Breast epithelium (tissue), 3 donors: ENCODE measurements around the gene TAF1.

ENCODE experiments used
- POLR2A ChIP-seq: fragments of 450-650 bp; IDR thresholded peaks from one replicate; pipeline ENCODE4 v1.6.1; 2016; ENCODE audit warnings: antibody characterized with exemption, mild to moderate bottlenecking, moderate library complexity
- POLR2AphosphoS5 ChIP-seq, 3 donors: sonication (generic); formaldehyde crosslinking; IDR thresholded peaks; one replicate each; pipeline ENCODE4 v1.6.1; 2017; ENCODE audit warnings: antibody characterized with exemption in 3 of 3
- TF ChIP-seq, protein P1 (sequence below), 3 donors: fragments of 450-650 bp; IDR thresholded peaks; one replicate each; pipeline ENCODE4 v1.5.1; 2016 to 2017; ENCODE audit warnings: antibody characterized with exemption in 3 of 3, mild to moderate bottlenecking in 3 of 3, moderate library complexity in 3 of 3

DNA sequence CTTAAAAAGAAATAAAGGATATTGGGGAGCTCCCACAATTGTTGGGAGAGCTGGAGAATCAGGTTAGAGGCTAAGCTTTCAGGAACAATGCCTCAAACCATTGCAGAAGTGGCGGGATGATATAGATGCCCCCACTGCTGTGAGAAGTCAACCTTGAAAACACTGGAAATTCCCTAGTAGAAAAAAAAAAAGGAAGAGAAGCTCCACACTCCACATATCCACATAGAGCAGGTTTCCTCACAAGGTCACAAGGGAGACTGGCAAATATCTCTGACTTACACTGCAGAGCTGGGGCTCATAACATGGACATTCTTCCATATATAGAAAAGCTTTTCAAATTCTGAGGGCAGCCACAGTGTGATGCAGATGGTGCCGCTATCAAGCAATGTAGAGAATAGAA lies 144.0 kb downstream of the TAF1 start:
- TF ChIP-seq POLR2AphosphoS5 (IDR thresholded peaks at IDR 0.05) (no peak), POLR2A (no peak)
- TF ChIP-seq, protein P1, sequence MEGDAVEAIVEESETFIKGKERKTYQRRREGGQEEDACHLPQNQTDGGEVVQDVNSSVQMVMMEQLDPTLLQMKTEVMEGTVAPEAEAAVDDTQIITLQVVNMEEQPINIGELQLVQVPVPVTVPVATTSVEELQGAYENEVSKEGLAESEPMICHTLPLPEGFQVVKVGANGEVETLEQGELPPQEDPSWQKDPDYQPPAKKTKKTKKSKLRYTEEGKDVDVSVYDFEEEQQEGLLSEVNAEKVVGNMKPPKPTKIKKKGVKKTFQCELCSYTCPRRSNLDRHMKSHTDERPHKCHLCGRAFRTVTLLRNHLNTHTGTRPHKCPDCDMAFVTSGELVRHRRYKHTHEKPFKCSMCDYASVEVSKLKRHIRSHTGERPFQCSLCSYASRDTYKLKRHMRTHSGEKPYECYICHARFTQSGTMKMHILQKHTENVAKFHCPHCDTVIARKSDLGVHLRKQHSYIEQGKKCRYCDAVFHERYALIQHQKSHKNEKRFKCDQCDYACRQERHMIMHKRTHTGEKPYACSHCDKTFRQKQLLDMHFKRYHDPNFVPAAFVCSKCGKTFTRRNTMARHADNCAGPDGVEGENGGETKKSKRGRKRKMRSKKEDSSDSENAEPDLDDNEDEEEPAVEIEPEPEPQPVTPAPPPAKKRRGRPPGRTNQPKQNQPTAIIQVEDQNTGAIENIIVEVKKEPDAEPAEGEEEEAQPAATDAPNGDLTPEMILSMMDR (IDR thresholded peaks at IDR 0.05): no peak
